SHP77 treated with DMSO at 0.1 percent for 48 hours (cell line): Measurements from ENCODE around the gene MGMT.

Experiments
- DNase-seq: peaks from one replicate; lab custom pipeline; 2025; lab: John Stamatoyannopoulos, UW

Gene MGMT

DNA sequence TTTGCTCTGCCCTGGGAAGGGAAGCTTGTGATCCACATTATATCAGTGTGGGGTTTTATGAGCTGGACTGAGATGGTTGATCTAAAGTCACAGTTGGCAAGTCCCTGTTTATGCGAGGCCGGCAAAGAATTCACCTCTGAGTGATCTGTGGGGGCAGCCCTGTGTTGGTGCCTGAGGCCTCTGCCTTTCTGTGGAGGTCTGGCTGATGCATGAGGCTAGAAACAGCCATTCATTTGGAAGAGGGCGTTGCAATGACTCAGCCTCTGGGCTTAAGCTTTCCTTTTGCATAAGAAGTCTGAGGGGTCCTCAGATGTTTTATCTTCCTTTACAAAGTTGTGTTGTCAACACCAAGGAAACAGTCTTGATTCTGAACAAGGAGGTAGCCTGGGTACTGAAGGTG, 126.9 kb downstream of the MGMT start:
- DNase-seq, result no peak

DNA sequence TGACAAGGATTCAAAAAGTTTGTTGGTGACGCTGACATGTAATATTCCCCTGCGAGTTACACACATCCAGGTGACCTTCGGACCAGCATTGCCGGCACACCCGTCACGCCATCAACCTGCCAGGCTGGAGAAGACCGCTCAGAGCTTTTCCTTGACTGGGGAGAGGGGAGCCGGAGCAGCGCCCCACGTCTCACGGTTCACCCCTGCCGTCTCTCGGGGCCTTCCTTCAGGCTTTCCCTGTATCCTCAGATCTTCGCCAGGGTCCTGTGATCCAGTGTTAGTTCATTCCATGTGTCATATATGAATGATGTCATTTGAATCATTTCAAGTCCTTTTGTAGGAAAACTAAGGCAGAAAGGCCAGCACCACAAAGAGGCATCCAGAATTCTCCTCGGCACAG, 127.8 kb downstream of the MGMT start:
- no peak for DNase-seq

DNA sequence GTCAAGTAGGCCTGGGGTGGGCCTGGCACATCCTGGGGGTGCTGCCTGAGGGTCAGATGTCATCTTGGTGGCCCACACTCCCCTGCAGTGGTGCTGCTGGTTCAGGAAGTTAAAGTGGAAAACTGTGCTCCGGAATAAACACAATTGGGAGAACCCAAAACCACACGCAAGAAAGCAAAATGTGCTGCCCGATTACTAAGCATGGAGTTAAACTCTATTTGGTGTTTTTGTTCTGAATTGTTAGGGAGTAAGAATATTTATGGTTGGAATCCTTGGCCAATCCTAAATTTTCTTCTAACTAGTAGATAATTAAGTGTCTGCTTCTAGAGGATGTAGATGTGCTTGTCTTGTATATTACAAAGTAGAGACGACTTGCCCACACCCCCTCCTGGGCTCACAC, 131.4 kb downstream of the MGMT start:
- no peak for DNase-seq

GRCh38 chr10:129599160-129599559, 132.1 kb downstream of the MGMT start:
- no peak for DNase-seq

GRCh38 chr10:129601737-129602136, 134.7 kb downstream of the MGMT start:
- DNase-seq, result no peak

DNA sequence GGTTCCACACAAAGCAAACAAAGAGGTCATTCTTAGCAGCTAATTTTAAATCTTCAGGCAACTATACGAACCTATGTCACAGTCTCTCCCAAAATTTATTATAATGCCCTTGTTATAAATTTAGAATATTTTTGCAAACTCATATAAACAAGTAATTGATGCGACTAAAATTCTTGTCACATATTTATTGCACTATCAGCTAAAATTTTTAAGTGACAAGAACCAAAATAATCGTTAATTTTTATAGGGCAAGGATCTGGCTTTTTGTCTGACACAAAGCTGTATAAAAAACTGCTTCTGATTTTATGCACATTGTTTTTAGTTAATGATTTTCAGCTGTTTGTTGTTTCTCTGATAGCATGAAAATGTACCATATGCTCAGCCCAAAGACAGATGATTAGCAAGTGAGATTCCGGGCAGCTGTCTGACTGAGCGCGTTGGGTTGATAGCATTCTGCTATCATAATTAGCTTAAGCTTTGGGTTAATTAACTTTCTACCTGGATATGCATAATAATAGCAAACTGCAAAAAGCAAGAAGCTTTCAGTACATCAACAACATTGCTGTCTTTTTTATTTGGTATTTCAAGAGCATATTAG, 136.0 kb downstream of the MGMT start:
- DNase-seq, result no peak

- DNase-seq, result no peak
Measured at GRCh38 chr10:129604333-129605032, 137.4 kb downstream of the MGMT start.

DNA sequence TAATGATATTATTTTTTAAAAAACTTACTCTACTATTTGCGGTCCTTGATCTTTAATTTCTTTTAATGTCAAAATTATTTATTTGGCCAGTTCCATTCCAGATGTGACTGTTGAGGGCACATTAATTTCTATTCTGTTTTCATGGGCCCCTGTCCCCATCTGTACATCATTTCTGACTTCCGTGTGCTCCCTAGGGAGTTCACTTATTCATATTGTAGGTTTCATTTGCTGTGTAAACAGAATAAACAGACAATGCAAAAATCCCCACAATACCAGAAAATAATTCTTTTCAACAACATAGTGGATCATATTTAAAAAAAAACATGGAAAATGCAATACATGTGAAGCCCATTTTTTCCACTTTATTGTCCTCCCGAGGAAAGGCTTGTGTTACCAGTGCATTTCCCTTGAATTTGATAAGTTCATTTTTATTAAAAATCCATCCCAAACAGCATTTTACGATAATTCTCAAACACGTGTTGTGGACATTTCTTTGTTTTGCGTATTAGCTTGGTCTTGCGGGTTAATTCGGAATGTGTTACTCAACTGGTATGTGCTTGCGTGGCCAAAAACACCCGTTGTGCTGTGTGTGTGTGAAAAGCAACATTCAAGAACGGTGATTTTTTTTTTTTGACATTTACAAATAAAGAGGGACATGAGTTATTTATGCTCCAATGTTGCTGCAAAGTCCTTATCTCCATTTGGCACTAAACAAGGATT, 138.4 kb downstream of the MGMT start:
- no peak for DNase-seq

DNA sequence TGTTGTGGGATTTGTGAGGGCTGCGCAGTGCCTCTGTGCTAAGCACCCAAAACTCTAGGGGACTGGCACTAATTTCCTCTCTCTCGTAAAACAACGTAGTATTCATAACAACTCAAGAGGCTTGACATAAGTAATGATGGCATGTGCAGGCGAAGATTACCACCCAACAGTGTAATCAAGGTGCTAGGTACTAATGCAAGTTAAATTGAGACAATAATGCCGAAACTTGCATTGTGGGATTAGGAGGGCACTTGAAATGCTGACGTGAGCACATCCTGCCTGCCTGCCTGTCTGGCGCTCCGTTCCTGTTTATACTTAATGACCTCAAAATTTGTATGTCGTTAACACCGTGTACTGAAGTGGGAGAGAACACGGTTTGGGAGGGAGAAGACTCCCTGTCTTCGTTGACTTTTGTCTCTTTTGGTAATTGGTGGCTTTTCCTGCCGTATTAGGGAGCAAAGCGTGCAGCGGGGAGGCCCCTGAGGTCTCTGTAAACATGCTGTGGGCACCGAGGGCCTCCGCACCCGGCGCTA, 139.0 kb downstream of the MGMT start:
- DNase-seq, result peak; percentile 1

DNA sequence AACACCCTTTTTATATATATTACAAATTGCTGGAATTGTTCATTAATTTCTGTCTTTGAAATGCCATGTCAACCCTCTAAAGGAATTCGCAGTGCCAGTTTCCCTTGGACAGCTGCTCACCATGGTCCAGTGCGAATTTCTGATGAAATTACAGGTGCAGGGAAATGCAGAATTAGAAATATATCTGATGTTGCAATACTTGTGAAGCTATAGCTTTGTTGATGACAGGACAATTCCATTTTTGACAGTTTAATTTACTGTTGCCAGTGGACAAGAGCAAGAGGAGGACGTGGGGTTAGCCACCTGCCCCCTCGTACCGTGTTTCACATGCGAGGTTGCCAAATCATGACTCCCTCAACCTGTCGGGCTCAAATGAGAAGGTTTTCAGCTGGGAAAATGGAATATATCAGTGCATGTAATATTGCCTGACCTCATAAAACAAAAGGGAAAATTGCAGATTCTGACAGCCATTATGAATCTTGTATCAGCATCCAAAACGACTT, 140.6 kb downstream of the MGMT start:
- no peak for DNase-seq

- no peak for DNase-seq
Measured at GRCh38 chr10:129608653-129609052, 141.6 kb downstream of the MGMT start.

DNA sequence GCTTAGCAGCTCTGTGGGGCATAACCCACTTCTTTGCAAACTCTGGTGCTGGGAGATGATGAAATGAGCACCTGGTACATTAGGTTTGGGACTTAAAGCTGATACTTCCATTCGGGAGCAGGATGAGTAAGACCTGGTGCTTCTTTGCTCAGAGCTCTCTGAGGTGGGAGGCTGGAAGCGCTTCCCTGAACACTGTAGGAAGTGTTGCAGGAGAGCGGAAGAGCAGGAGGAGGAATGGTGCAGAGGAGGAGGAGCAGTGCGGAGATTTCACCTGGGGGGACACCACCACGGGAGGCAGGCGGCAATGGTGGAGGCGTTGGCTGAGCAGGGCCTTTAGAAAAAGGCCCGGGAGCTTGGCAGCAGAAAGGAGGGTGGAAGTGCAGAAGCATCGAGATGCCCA, 142.5 kb downstream of the MGMT start:
- no peak for DNase-seq

- no peak for DNase-seq
Measured at GRCh38 chr10:129612481-129613109, 145.6 kb downstream of the MGMT start.

- DNase-seq, result no peak
Measured at GRCh38 chr10:129613377-129613980, 146.4 kb downstream of the MGMT start.

DNA sequence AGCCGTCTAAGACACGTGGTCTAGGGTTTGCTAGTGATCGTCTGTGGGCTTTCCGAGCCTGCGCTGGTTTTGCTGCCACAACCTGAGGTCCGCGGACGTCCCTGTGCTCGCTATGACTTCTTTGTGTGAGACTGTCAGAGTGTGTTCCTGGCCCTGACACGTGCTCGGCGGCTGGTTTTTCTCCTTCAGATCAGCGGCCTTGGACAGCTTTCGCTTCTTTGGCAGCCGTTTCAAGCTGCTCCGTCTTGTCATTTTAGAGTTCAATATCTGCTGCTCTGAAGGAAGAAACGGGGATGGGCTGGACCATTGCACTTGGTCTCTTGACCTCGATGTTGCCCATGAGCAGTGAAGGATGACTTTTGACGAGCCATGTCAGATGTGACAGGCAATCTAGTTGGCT, 147.3 kb downstream of the MGMT start:
- DNase-seq, result no peak

DNA sequence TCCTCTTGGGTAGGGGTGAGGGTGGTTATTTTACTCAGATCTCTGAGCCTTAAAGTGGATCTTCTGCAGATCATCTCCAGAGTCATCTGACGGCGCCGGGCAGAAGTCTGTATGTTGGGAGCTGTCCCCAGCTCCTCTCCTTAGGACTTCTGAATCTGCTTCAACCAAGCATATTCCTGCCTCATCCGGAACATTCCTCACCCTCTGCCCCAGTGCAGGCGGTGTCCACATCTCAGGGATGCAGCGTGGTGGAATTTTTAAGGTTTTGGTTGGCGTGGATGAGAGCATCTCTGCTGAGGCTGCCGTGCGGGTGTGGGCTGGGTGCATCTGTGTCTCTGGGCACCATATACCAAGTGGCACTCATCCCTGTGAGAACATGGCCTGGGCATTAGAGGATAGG, 148.3 kb downstream of the MGMT start:
- no peak for DNase-seq

GRCh38 chr10:129615921-129616525, 149.0 kb downstream of the MGMT start:
- no peak for DNase-seq

GRCh38 chr10:129617768-129618167, 150.7 kb downstream of the MGMT start:
- DNase-seq, result no peak

- DNase-seq, result no peak
Measured at GRCh38 chr10:129621062-129621461, 154.0 kb downstream of the MGMT start.

DNA sequence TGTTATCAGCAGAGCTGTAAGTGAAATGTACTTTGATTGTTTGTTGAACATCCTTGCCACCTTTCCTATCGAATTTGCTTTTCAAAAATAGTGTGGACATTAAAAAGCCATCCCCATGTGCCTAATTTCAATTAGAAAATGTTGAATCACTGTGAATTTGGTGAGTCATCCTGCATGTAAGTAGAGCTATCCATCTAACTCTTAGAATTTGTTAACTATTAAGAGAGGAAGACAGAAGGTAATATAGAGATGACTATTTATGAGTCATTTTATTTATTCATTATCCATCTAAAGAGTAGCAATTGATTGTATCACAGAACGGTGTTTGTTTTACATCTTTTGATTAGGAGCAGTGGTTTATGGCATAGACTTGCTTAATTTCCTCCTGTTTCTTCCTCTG, 154.7 kb downstream of the MGMT start:
- no peak for DNase-seq

- DNase-seq, result no peak
Measured at GRCh38 chr10:129622291-129622690, 155.2 kb downstream of the MGMT start.

DNA sequence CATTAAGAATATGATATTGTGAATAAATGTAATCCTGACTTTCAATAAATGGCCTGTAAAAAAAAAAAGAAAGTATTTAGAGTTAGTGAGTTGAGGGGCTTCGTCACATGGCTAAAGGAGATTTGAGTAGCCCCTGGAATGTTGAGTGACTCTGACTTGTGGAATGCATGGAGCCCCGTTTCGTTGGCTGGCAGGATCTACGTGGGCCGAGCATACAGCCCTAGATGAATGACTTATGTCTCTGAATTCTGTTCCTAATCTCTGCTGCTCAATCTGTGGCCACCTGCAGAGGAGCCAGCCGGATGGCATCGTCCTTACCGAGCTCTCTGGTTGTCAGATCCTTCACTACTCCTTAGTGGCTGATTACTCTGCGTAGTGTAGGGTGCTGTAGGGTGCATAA, 155.7 kb downstream of the MGMT start:
- no peak for DNase-seq
